Sigmoid colon (tissue), 7 donors: ENCODE data around the gene GRIN2A. TPM values are rescaled to one million over a fixed set of nuclear protein-coding genes. Genes with fewer than 3 reads are reported as not detected.

ENCODE experiments used
- DNase-seq: peaks from one replicate; pipeline ENCODE4 v3.0.0-alpha.2; 2019
- H3K27ac ChIP-seq, 4 donors: fragments of 200-600 bp; sonication (generic); one replicate each; pipeline ENCODE4 v1.5.1; 2016 to 2019; ENCODE audit warnings: mild to moderate bottlenecking in 1 of 4
- H3K27me3 ChIP-seq, 3 donors: fragments of 200-600 bp; sonication (generic); one replicate each; pipeline ENCODE4 v1.5.1; 2019; ENCODE audit warnings: mild to moderate bottlenecking in 1 of 3
- H3K36me3 ChIP-seq, 4 donors: fragments of 200-600 bp; sonication (generic); one replicate each; pipeline ENCODE4 v1.5.1; 2016 to 2019
- H3K4me1 ChIP-seq, 4 donors: fragments of 200-600 bp; sonication (generic); one replicate each; pipeline ENCODE4 v1.5.1; 2017 to 2019
- H3K4me3 ChIP-seq, 4 donors: fragments of 200-600 bp; sonication (generic); one replicate each; pipeline ENCODE4 v1.5.1; 2017 to 2019; ENCODE audit warnings: mild to moderate bottlenecking in 2 of 4, moderate library complexity in 1 of 4
- H3K9me3 ChIP-seq, 4 donors: fragments of 200-600 bp in 3 of 4; sonication (generic) in 3 of 4; one replicate each; pipeline versions ENCODE4 v1.5.1 to v1.6.1; 2013 to 2019
- EP300 ChIP-seq, 4 donors: sonication (generic); formaldehyde crosslinking; IDR thresholded peaks; one replicate each; pipeline ENCODE4 v1.6.1; 2017; ENCODE audit warnings: antibody characterized with exemption in 4 of 4
- POLR2A ChIP-seq, 2 donors: fragments of 450-650 bp; IDR thresholded peaks; one replicate each; pipeline ENCODE4 v1.6.1; 2016; ENCODE audit warnings: antibody characterized with exemption in 2 of 2, mild to moderate bottlenecking in 2 of 2, moderate library complexity in 2 of 2
- POLR2AphosphoS5 ChIP-seq, 4 donors: sonication (generic); formaldehyde crosslinking; IDR thresholded peaks; one replicate each; pipeline ENCODE4 v1.6.1; 2017; ENCODE audit warnings: antibody characterized with exemption in 4 of 4
- WGBS, 2 donors: extraction: QIAGEN DNeasy Blood & Tissue Kit; methylation state at CpG; one replicate each; pipeline ENCODE4 v1.1.7; 2013; 5-methylcytosine and 5-hydroxymethylcytosine counted together
- intact Hi-C: fragments of 100-400 bp; cut with DNase I; formaldehyde crosslinking; loops from one replicate; pipeline ENCODE4 v1.15.1; 2023
- polyA plus RNA-seq, 3 donors: library from polyadenylated mRNA; stranded (reverse); fragments of 200-250 nt; gene quantifications; one replicate each; pipeline ENCODE4 v1.2.3, GENCODE V29; 2013
- total RNA-seq, 4 donors: library from RNA; depleted of rRNA; stranded (reverse); fragments of >200 nt; gene quantifications; one replicate each; pipeline ENCODE4 v1.1.0, GENCODE V29; 2016
- TF ChIP-seq, protein P1 (sequence below), 4 experiments: fragments of 450-650 bp in 3 of 4; fragments of 200-600 bp in 1 of 4; IDR thresholded peaks; one replicate each; pipeline ENCODE4 v1.5.1; 2016 to 2019; ENCODE audit warnings: antibody characterized with exemption in 4 of 4, mild to moderate bottlenecking in 3 of 4, moderate library complexity in 2 of 4
- donor health status: healthy with polysubstance abuse.
- donor health status: Bipolar disorder and iron deficiency.
- donor health status: healthy.

Gene GRIN2A
- total and polyA plus RNA-seq, 7 donors, result under 0.01 to 0.36 (median 0.09) TPM

DNA sequence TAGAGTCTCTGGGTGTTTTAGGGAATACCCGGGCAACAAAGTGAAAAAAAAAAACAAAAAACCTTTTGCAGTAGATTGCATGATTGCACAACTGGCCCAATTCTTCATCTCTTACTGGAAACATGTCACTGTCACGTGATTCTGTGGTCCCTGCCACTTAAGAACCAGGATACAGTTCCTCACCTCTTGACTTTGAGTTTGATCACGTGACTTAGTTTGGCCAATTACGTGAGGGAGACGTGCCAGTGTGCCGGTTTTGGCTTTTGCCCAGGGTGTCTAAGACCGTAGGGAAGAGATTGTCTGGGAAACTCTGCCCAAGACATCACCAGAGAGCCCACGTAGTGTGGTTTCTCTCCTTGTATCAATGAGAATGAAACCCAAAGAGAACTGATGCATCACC is 88.7 kb downstream of the GRIN2A start:
- intact Hi-C loops, result no loop called here
- Histone ChIP-seq H3K36me3 (no peaks in the 10 kb centered on the region), H3K4me1 (peaks cover 0 to 2% (median 0%) of the 10 kb centered on the region in 4 donors), H3K9me3 (peaks cover 0 to 4% (median 0%) of the 10 kb centered on the region in 4 donors), H3K4me3 (no peak overlapping the region), H3K27me3 (no peaks in the 10 kb centered on the region), H3K27ac (no peak overlapping the region)
- DNase-seq, result no peak
- TF ChIP-seq, protein P1, sequence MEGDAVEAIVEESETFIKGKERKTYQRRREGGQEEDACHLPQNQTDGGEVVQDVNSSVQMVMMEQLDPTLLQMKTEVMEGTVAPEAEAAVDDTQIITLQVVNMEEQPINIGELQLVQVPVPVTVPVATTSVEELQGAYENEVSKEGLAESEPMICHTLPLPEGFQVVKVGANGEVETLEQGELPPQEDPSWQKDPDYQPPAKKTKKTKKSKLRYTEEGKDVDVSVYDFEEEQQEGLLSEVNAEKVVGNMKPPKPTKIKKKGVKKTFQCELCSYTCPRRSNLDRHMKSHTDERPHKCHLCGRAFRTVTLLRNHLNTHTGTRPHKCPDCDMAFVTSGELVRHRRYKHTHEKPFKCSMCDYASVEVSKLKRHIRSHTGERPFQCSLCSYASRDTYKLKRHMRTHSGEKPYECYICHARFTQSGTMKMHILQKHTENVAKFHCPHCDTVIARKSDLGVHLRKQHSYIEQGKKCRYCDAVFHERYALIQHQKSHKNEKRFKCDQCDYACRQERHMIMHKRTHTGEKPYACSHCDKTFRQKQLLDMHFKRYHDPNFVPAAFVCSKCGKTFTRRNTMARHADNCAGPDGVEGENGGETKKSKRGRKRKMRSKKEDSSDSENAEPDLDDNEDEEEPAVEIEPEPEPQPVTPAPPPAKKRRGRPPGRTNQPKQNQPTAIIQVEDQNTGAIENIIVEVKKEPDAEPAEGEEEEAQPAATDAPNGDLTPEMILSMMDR (IDR thresholded peaks at IDR 0.05), result no peak
- TF ChIP-seq POLR2AphosphoS5 (IDR thresholded peaks at IDR 0.05), result no peak
- TF ChIP-seq POLR2A (IDR thresholded peaks at IDR 0.05), result no peak
- no peak for TF ChIP-seq EP300 (IDR thresholded peaks at IDR 0.05)
- 72 to 79% methylated on average over 8 of the region's 8 CpGs for WGBS, 2 donors

- DNase-seq, result no peak
Measured at GRCh38 chr16:10090816-10091215, 91.4 kb downstream of the GRIN2A start.

DNA sequence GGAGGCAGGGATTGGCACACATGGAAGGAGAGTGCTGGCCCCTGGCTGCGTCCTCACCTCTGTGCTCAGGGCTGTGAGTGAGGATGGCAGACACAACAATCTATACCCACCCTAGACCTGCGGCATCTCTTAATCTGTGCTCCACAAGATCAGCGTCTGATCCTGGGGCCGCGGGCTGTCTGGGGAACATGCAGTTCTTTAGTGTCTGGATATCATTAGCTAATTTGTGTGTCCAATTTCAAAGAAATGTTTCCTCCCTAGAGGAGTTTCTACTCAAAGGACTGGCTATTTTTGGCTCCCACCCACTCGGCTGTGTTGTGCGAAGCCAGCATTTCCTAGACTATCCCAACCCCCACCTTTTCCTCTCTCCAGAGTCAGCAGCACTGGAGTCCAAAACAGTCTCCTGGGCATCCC is 93.8 kb downstream of the GRIN2A start:
- H3K36me3 ChIP-seq, result no peaks in the 10 kb centered on the region
- TF ChIP-seq POLR2AphosphoS5 (IDR thresholded peaks at IDR 0.05), result peak in 1 of 4 donors; percentile 28
- TF ChIP-seq POLR2A (IDR thresholded peaks at IDR 0.05), result no peak
- peak in 1 of 4 donors; percentile 4 for TF ChIP-seq EP300 (IDR thresholded peaks at IDR 0.05)
- H3K4me1 ChIP-seq, result peaks cover 0 to 9% (median 1%) of the 10 kb centered on the region in 4 donors
- intact Hi-C loops, result no loop called here
- no peaks in the 10 kb centered on the region for H3K27me3 ChIP-seq
- no peak overlapping the region for H3K4me3 ChIP-seq
- no peak for DNase-seq
- peak overlapping the region in 2 of 4 donors; percentile 15 to 33 for H3K27ac ChIP-seq
- no peaks in the 10 kb centered on the region for H3K9me3 ChIP-seq
- 73 to 81% methylated on average over 7 of the region's 7 CpGs for WGBS, 2 donors

More at GRCh38 chr16:10090816-10091215, 91.4 kb downstream of the GRIN2A start:
- peaks cover 0 to 9% (median 1%) of the 10 kb centered on the region in 4 donors for H3K4me1 ChIP-seq
- H3K9me3 ChIP-seq, result no peaks in the 10 kb centered on the region
- TF ChIP-seq EP300 (IDR thresholded peaks at IDR 0.05) (no peak), POLR2A (IDR thresholded peaks at IDR 0.05) (no peak), POLR2AphosphoS5 (IDR thresholded peaks at IDR 0.05) (no peak)
- TF ChIP-seq, protein P1 (IDR thresholded peaks at IDR 0.05), result no peak
- no peaks in the 10 kb centered on the region for H3K27me3 ChIP-seq
- H3K27ac ChIP-seq, result no peak overlapping the region
- no peaks in the 10 kb centered on the region for H3K36me3 ChIP-seq
- intact Hi-C loops, result no loop called here
- H3K4me3 ChIP-seq, result no peak overlapping the region
- WGBS, 2 donors, result 91% methylated on average over 1 of the region's 1 CpG

DNA sequence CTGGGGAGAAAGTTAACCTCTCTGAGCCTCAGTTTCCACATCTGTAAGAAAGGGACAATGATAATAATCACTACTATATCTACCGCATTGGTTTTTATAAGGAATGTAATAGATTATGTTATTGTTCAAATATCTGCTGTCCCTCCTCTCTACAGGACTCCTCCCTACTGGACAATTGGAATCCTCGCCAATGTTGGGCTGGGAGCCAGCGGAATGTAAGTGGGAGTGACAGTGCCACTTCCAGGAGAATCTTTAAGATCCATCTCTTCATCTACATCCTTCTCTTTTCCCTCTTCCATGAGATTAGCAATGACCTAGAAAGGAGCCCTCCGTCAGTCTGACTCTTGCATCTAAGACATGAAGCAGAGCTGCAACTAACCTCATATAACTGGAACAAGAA is 95.1 kb downstream of the GRIN2A start:
- Histone ChIP-seq H3K27me3 (no peaks in the 10 kb centered on the region), H3K9me3 (no peaks in the 10 kb centered on the region), H3K36me3 (no peaks in the 10 kb centered on the region), H3K4me3 (no peak overlapping the region), H3K27ac (no peak overlapping the region), H3K4me1 (peaks cover 0 to 9% (median 1%) of the 10 kb centered on the region in 4 donors)
- intact Hi-C loops, result no loop called here
- no peak for DNase-seq
- WGBS, 2 donors, result 71 to 91% methylated on average over 4 of the region's 4 CpGs
- TF ChIP-seq POLR2AphosphoS5 (IDR thresholded peaks at IDR 0.05) (no peak), EP300 (IDR thresholded peaks at IDR 0.05) (no peak), POLR2A (IDR thresholded peaks at IDR 0.05) (no peak)
- TF ChIP-seq, protein P1 (IDR thresholded peaks at IDR 0.05), result no peak

GRCh38 chr16:10086620-10087019 is 95.6 kb downstream of the GRIN2A start:
- TF ChIP-seq POLR2A (IDR thresholded peaks at IDR 0.05), result no peak
- TF ChIP-seq, protein P1 (IDR thresholded peaks at IDR 0.05), result no peak
- TF ChIP-seq POLR2AphosphoS5 (IDR thresholded peaks at IDR 0.05), result no peak
- no peak for TF ChIP-seq EP300 (IDR thresholded peaks at IDR 0.05)
- Histone ChIP-seq H3K27ac (no peak overlapping the region), H3K9me3 (no peaks in the 10 kb centered on the region), H3K4me1 (peaks cover 0 to 10% (median 2%) of the 10 kb centered on the region in 4 donors), H3K4me3 (no peak overlapping the region), H3K27me3 (no peaks in the 10 kb centered on the region), H3K36me3 (no peaks in the 10 kb centered on the region)
- intact Hi-C loops, result no loop called here
- WGBS, 2 donors, result 59 to 60% methylated on average over 3 of the region's 3 CpGs
- no peak for DNase-seq
